ENCODE measurements around the gene SLC30A5.
"Not testable (repeated sequence)": the region's sequence is repeated elsewhere in the genome, so short reads cannot be mapped to it uniquely, and the experiment has no call there.

Gene SLC30A5

DNA sequence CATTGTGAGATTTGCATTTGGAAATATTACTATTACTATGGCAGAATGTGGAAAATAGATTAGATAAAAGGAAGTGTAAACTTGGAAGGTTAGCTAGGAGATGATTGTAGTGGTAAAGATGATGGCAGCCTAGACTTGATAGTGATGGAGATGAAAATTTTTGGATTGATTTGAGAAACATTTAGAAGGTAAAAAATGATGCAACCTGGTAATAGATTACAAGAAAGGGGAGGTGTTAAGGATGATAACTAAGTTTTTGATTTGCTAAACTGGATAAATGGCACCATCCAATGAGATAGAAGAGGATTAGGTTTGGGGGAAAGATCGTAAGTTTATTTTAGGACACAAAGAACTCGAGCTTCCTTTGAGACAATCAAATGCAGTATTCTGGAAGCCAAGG, 8.9 kb upstream of the SLC30A5 start:
- DNase-seq (ENCODE audit: low read depth, low spot score): no peak
- Histone ChIP-seq H3K9ac (ENCODE audit: insufficient read length, low read depth) (no peak overlapping the region), H3K9me3 (ENCODE audit: insufficient read depth, low read length) (no peaks in the 10 kb centered on the region), H3K4me1 (ENCODE audit: insufficient read depth, insufficient read length) (no peaks in the 10 kb centered on the region), H3K36me3 (ENCODE audit: insufficient read depth, insufficient read length, low read length) (no peaks in the 10 kb centered on the region), H3K27me3 (ENCODE audit: insufficient read depth, insufficient read length) (no peaks in the 10 kb centered on the region), H3K4me3 (ENCODE audit: insufficient read length, low read depth) (no peak overlapping the region)
- no peak for TF ChIP-seq SUZ12 (IDR thresholded peaks at IDR 0.05; ENCODE audit: extremely low read depth, insufficient read depth, insufficient read length)
- no peak for TF ChIP-seq YY1 (IDR thresholded peaks at IDR 0.05; ENCODE audit: insufficient read depth, insufficient read length)
- TF ChIP-seq ZNF274 (IDR thresholded peaks at IDR 0.05; ENCODE audit: low read depth, low read length): no peak

GRCh38 chr5:69086206-69086605, 7.6 kb upstream of the SLC30A5 start:
- no peak for DNase-seq (ENCODE audit: low read depth, low spot score)
- Histone ChIP-seq H3K9ac (ENCODE audit: insufficient read length, low read depth) (no peak overlapping the region), H3K4me1 (ENCODE audit: insufficient read depth, insufficient read length) (no peaks in the 10 kb centered on the region), H3K27me3 (ENCODE audit: insufficient read depth, insufficient read length) (no peaks in the 10 kb centered on the region), H3K4me3 (ENCODE audit: insufficient read length, low read depth) (no peak overlapping the region), H3K36me3 (ENCODE audit: insufficient read depth, insufficient read length, low read length) (no peaks in the 10 kb centered on the region), H3K9me3 (ENCODE audit: insufficient read depth, low read length) (no peaks in the 10 kb centered on the region)
- no peak for TF ChIP-seq ZNF274 (IDR thresholded peaks at IDR 0.05; ENCODE audit: low read depth, low read length)
- TF ChIP-seq SUZ12 (IDR thresholded peaks at IDR 0.05; ENCODE audit: extremely low read depth, insufficient read depth, insufficient read length): no peak
- no peak for TF ChIP-seq YY1 (IDR thresholded peaks at IDR 0.05; ENCODE audit: insufficient read depth, insufficient read length)

- H3K9me3 ChIP-seq (ENCODE audit: insufficient read depth, low read length); H3K4me3 ChIP-seq (ENCODE audit: insufficient read length, low read depth); DNase-seq (ENCODE audit: low read depth, low spot score); H3K27me3 ChIP-seq (ENCODE audit: insufficient read depth, insufficient read length); H3K36me3 ChIP-seq (ENCODE audit: insufficient read depth, insufficient read length, low read length); H3K4me1 ChIP-seq (ENCODE audit: insufficient read depth, insufficient read length); H3K9ac ChIP-seq (ENCODE audit: insufficient read length, low read depth): not testable (repeated sequence)
Measured at GRCh38 chr5:69088006-69088405, 5.8 kb upstream of the SLC30A5 start.

GRCh38 chr5:69090158-69090557, 3.7 kb upstream of the SLC30A5 start:
- no peak for TF ChIP-seq SUZ12 (IDR thresholded peaks at IDR 0.05; ENCODE audit: extremely low read depth, insufficient read depth, insufficient read length)
- TF ChIP-seq YY1 (IDR thresholded peaks at IDR 0.05; ENCODE audit: insufficient read depth, insufficient read length): no peak
- no peak for TF ChIP-seq ZNF274 (IDR thresholded peaks at IDR 0.05; ENCODE audit: low read depth, low read length)

DNA sequence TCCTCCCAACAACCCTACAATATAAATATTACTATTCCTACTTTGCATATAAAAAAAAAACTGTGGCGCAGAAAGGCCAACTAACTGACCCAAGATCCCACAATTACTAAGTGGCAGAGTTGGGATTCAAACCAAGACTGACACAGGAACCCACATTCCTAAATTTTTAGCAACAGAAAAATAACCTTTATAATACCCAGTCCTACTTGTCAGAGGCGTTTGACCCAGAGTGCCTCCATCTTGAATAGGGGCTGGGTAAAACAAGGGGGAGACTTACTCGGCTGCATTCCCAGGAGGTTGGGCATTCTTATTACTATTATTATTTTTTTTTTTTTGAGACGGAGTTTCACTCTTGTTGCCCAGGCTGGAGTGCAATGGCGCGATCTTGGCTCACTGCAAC, 2.0 kb upstream of the SLC30A5 start:
- peaks cover 12% of the 10 kb centered on the region for H3K36me3 ChIP-seq (ENCODE audit: insufficient read depth, insufficient read length, low read length)
- no peaks in the 10 kb centered on the region for H3K9me3 ChIP-seq (ENCODE audit: insufficient read depth, low read length)
- no peaks in the 10 kb centered on the region for H3K27me3 ChIP-seq (ENCODE audit: insufficient read depth, insufficient read length)
- no peaks in the 10 kb centered on the region for H3K4me1 ChIP-seq (ENCODE audit: insufficient read depth, insufficient read length)
- no peak overlapping the region for H3K4me3 ChIP-seq (ENCODE audit: insufficient read length, low read depth)
- no peak overlapping the region for H3K9ac ChIP-seq (ENCODE audit: insufficient read length, low read depth)
- no peak for DNase-seq (ENCODE audit: low read depth, low spot score)
- no peak for TF ChIP-seq SUZ12 (IDR thresholded peaks at IDR 0.05; ENCODE audit: extremely low read depth, insufficient read depth, insufficient read length)
- TF ChIP-seq ZNF274 (IDR thresholded peaks at IDR 0.05; ENCODE audit: low read depth, low read length): no peak
- no peak for TF ChIP-seq YY1 (IDR thresholded peaks at IDR 0.05; ENCODE audit: insufficient read depth, insufficient read length)

More at GRCh38 chr5:69090158-69090557, 3.7 kb upstream of the SLC30A5 start:
- no peaks in the 10 kb centered on the region for H3K27me3 ChIP-seq (ENCODE audit: insufficient read depth, insufficient read length)
- H3K4me1 ChIP-seq (ENCODE audit: insufficient read depth, insufficient read length): no peaks in the 10 kb centered on the region
- H3K9me3 ChIP-seq (ENCODE audit: insufficient read depth, low read length): no peaks in the 10 kb centered on the region
- DNase-seq (ENCODE audit: low read depth, low spot score): no peak
- no peak overlapping the region for H3K4me3 ChIP-seq (ENCODE audit: insufficient read length, low read depth)
- H3K36me3 ChIP-seq (ENCODE audit: insufficient read depth, insufficient read length, low read length): no peaks in the 10 kb centered on the region
- H3K9ac ChIP-seq (ENCODE audit: insufficient read length, low read depth): no peak overlapping the region

- Histone ChIP-seq H3K36me3 (ENCODE audit: insufficient read depth, insufficient read length, low read length) (peaks cover 19% of the 10 kb centered on the region), H3K9ac (ENCODE audit: insufficient read length, low read depth) (no peak overlapping the region), H3K9me3 (ENCODE audit: insufficient read depth, low read length) (no peaks in the 10 kb centered on the region), H3K4me1 (ENCODE audit: insufficient read depth, insufficient read length) (no peaks in the 10 kb centered on the region), H3K27me3 (ENCODE audit: insufficient read depth, insufficient read length) (no peaks in the 10 kb centered on the region), H3K4me3 (ENCODE audit: insufficient read length, low read depth) (no peak overlapping the region)
- DNase-seq (ENCODE audit: low read depth, low spot score): no peak
- TF ChIP-seq ZNF274 (IDR thresholded peaks at IDR 0.05; ENCODE audit: low read depth, low read length) (no peak), YY1 (IDR thresholded peaks at IDR 0.05; ENCODE audit: insufficient read depth, insufficient read length) (no peak), SUZ12 (IDR thresholded peaks at IDR 0.05; ENCODE audit: extremely low read depth, insufficient read depth, insufficient read length) (no peak)
Measured at GRCh38 chr5:69092969-69093368, 845 bp upstream of the SLC30A5 start.

GRCh38 chr5:69099302-69099701, 5.5 kb downstream of the SLC30A5 start:
- Histone ChIP-seq H3K36me3 (ENCODE audit: insufficient read depth, insufficient read length, low read length) (peaks cover 48% of the 10 kb centered on the region), H3K4me1 (ENCODE audit: insufficient read depth, insufficient read length) (no peaks in the 10 kb centered on the region), H3K9ac (ENCODE audit: insufficient read length, low read depth) (no peak overlapping the region), H3K9me3 (ENCODE audit: insufficient read depth, low read length) (no peaks in the 10 kb centered on the region), H3K4me3 (ENCODE audit: insufficient read length, low read depth) (no peak overlapping the region), H3K27me3 (ENCODE audit: insufficient read depth, insufficient read length) (no peaks in the 10 kb centered on the region)
- no peak for TF ChIP-seq SUZ12 (IDR thresholded peaks at IDR 0.05; ENCODE audit: extremely low read depth, insufficient read depth, insufficient read length)
- TF ChIP-seq YY1 (IDR thresholded peaks at IDR 0.05; ENCODE audit: insufficient read depth, insufficient read length): no peak
- TF ChIP-seq ZNF274 (IDR thresholded peaks at IDR 0.05; ENCODE audit: low read depth, low read length): no peak
- DNase-seq (ENCODE audit: low read depth, low spot score): no peak

DNA sequence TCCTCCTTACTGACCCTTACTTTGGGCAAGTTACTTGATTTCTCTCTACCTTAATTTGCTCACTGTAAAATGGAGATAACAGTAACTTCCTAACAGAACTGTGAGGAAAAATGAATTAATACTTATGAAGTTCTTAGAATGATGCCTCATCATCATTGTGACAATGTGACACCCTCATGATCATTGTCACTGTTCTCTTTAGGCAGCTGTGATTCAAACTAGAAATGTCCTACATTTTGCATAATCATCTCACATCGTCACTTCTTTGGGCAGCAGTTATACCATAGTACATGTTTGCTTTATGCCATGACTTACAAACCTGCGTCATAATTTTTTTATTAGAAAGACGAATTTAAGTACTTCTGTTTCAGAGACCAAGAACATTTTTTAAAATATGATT, 9.7 kb downstream of the SLC30A5 start:
- H3K9me3 ChIP-seq (ENCODE audit: insufficient read depth, low read length): no peaks in the 10 kb centered on the region
- peaks cover 68% of the 10 kb centered on the region for H3K36me3 ChIP-seq (ENCODE audit: insufficient read depth, insufficient read length, low read length)
- H3K27me3 ChIP-seq (ENCODE audit: insufficient read depth, insufficient read length): no peaks in the 10 kb centered on the region
- no peaks in the 10 kb centered on the region for H3K4me1 ChIP-seq (ENCODE audit: insufficient read depth, insufficient read length)
- no peak overlapping the region for H3K4me3 ChIP-seq (ENCODE audit: insufficient read length, low read depth)
- H3K9ac ChIP-seq (ENCODE audit: insufficient read length, low read depth): no peak overlapping the region
- TF ChIP-seq SUZ12 (IDR thresholded peaks at IDR 0.05; ENCODE audit: extremely low read depth, insufficient read depth, insufficient read length): no peak
- no peak for TF ChIP-seq YY1 (IDR thresholded peaks at IDR 0.05; ENCODE audit: insufficient read depth, insufficient read length)
- TF ChIP-seq ZNF274 (IDR thresholded peaks at IDR 0.05; ENCODE audit: low read depth, low read length): no peak
- DNase-seq (ENCODE audit: low read depth, low spot score): no peak
